SK-N-SH (cell line): ENCODE measurements around the gene PIGM. TPM values are rescaled to one million over a fixed set of nuclear protein-coding genes. Genes with fewer than 3 reads are reported as not detected.

Source experiments
- CTCF ChIA-PET: fragments of 300-600, 350-600 bp; formaldehyde crosslinking; extraction: SDS; loops from one replicate; lab custom pipeline; 2021; lab: Yijun Ruan, JAX
- POLR2A ChIA-PET: fragments of 350-600 bp; sonication (Branson Sonifier 250); formaldehyde crosslinking; extraction: SDS; loops from one replicate; lab custom pipeline; 2020; ENCODE audit warnings: antibody characterized with exemption, inconsistent platforms; lab: Yijun Ruan, JAX
- DNase-seq: peaks from one replicate; pipeline ENCODE4 v3.0.0; 2012
- H2AFZ ChIP-seq: fragments of 200-600 bp; sonication (generic); 2 replicates; pipeline ENCODE4 v1.8.1; 2016; ENCODE audit warnings: antibody characterized with exemption, mild to moderate bottlenecking, low read depth
- H3F3A ChIP-seq: fragments of 200-600 bp; sonication (generic); replicated peaks from 2 replicates; pipeline ENCODE3; 2016; ENCODE audit warnings: antibody characterized with exemption, mild to moderate bottlenecking; ENCODE audit not compliant: insufficient read depth
- H3K27ac ChIP-seq, 2 experiments: fragments of 200-500 bp in 1 of 2; fragments of 200-600 bp in 1 of 2; sonication (Bioruptor generic) in 1 of 2; sonication (generic), shearing (Covaris generic) in 1 of 2; 2 replicates each; pipeline versions ENCODE4 v1.5.1 to v1.6.1; 2014 to 2016; ENCODE audit warnings: low read depth in 2 of 2, inconsistent platforms in 1 of 2, low read length in 1 of 2, mild to moderate bottlenecking in 1 of 2, mixed read lengths in 1 of 2
- H3K27me3 ChIP-seq: fragments of 200-600 bp; sonication (generic), shearing (Covaris generic); 2 replicates; pipeline ENCODE4 v1.6.1; 2016; ENCODE audit warnings: mixed run types; ENCODE audit not compliant: insufficient read depth
- H3K36me3 ChIP-seq, 2 experiments: fragments of 200-500 bp in 1 of 2; fragments of 200-600 bp in 1 of 2; sonication (Bioruptor generic) in 1 of 2; sonication (generic) in 1 of 2; replicated peaks in 1 of 2; 2 replicates each; pipeline versions ENCODE3 to v1.5.1; 2014 to 2016; ENCODE audit warnings: low read length in 1 of 2, mild to moderate bottlenecking in 1 of 2; ENCODE audit not compliant: insufficient read depth in 2 of 2, control insufficient read depth in 1 of 2
- H3K4me1 ChIP-seq, 2 experiments: fragments of 200-500 bp in 1 of 2; fragments of 200-600 bp in 1 of 2; sonication (Bioruptor generic) in 1 of 2; sonication (generic), shearing (Covaris generic) in 1 of 2; 2 replicates each; pipeline versions ENCODE4 v1.5.1 to v1.6.1; 2014 to 2016; ENCODE audit warnings: low read depth in 1 of 2, low read length in 1 of 2, mixed run types in 1 of 2; ENCODE audit not compliant: insufficient read depth in 2 of 2, control insufficient read depth in 1 of 2
- H3K4me2 ChIP-seq: fragments of 200-600 bp; sonication (generic), shearing (Covaris generic); 2 replicates; pipeline ENCODE4 v1.6.1; 2017; ENCODE audit warnings: mixed run types
- H3K4me3 ChIP-seq, 2 experiments: fragments of 200-500 bp in 1 of 2; fragments of 200-600 bp in 1 of 2; sonication (Bioruptor generic) in 1 of 2; sonication (generic), shearing (Covaris generic) in 1 of 2; 2 replicates each; pipeline versions ENCODE4 v1.5.1 to v1.8.1; 2014 to 2016; ENCODE audit warnings: low read depth in 2 of 2, inconsistent platforms in 1 of 2, low read length in 1 of 2, mild to moderate bottlenecking in 1 of 2, mixed read lengths in 1 of 2, moderate library complexity in 1 of 2
- H3K79me2 ChIP-seq: fragments of 200-600 bp; sonication (generic); 2 replicates; pipeline ENCODE4 v1.8.1; 2017; ENCODE audit warnings: mild to moderate bottlenecking; ENCODE audit not compliant: insufficient read depth
- H3K9ac ChIP-seq: fragments of 200-600 bp; sonication (generic); 2 replicates; pipeline ENCODE4 v1.6.1; 2017; ENCODE audit warnings: mixed run types
- H3K9me2 ChIP-seq: fragments of 200-600 bp; sonication (generic); 2 replicates; pipeline ENCODE4 v1.6.1; 2017; ENCODE audit warnings: mixed run types
- H3K9me3 ChIP-seq: fragments of 200-600 bp; sonication (generic); 2 replicates; pipeline ENCODE4 v1.6.1; 2017; ENCODE audit warnings: mixed run types, mild to moderate bottlenecking, moderate library complexity
- H4K20me1 ChIP-seq: fragments of 200-600 bp; sonication (generic); 2 replicates; pipeline ENCODE4 v1.6.1; 2017; ENCODE audit warnings: mild to moderate bottlenecking, mixed run types; ENCODE audit not compliant: insufficient read depth
- CHD2 ChIP-seq: fragments of 150-350 bp; IDR thresholded peaks from 2 replicates; pipeline ENCODE4 v1.6.1; 2018; ENCODE audit warnings: low read length; ENCODE audit not compliant: partially characterized antibody
- FOSL2 ChIP-seq: IDR thresholded peaks from 2 replicates; pipeline ENCODE4 v1.4.0; 2012; ENCODE audit warnings: low read depth, mild to moderate bottlenecking, moderate library complexity, borderline replicate concordance
- GATA2 ChIP-seq: sonication (generic); formaldehyde crosslinking; IDR thresholded peaks from 2 replicates; pipeline ENCODE4 v1.5.0; 2020; ENCODE audit warnings: mild to moderate bottlenecking, missing genetic modification reagents
- IRF3 ChIP-seq: fragments of 150-350 bp; IDR thresholded peaks from 2 replicates; pipeline ENCODE4 v1.6.1; 2016; ENCODE audit warnings: mild to moderate bottlenecking, low read depth, low read length
- JUND ChIP-seq: IDR thresholded peaks from 2 replicates; pipeline ENCODE4 v1.4.0; 2012
- MEF2A ChIP-seq: IDR thresholded peaks from 2 replicates; pipeline ENCODE4 v1.4.0; 2012; ENCODE audit warnings: low read depth, borderline replicate concordance
- NRF1 ChIP-seq: IDR thresholded peaks from 2 replicates; pipeline ENCODE4 v1.6.1; 2012; ENCODE audit warnings: low read depth, mild to moderate bottlenecking, low read length
- PBX3 ChIP-seq: IDR thresholded peaks from 2 replicates; pipeline ENCODE4; 2012
- POLR2AphosphoS5 ChIP-seq: IDR thresholded peaks from 2 replicates; pipeline ENCODE4 v1.6.1; 2012; ENCODE audit warnings: low read depth, low read length
- USF1 ChIP-seq: IDR thresholded peaks from 2 replicates; pipeline ENCODE4 v1.4.0; 2012; ENCODE audit warnings: low read depth, borderline replicate concordance
- YY1 ChIP-seq: IDR thresholded peaks from 2 replicates; pipeline ENCODE4 v1.4.0; 2012; ENCODE audit warnings: low read depth, mild to moderate bottlenecking
- WGBS: methylation state at CpG from one replicate; pipeline ENCODE4 v1.1.6; 2017; ENCODE audit warnings: low lambda C conversion rate; 5-methylcytosine and 5-hydroxymethylcytosine counted together
- polyA plus RNA-seq, 3 experiments: library from polyadenylated mRNA; depleted of rRNA; stranded (reverse); fragments of >200 nt; gene quantifications; 2 replicates each; pipeline ENCODE4 v1.2.3, GENCODE V29; 2012

Gene PIGM
- polyA plus RNA-seq, 1 of the 3 experiments (the other 2 are of a cell fraction): 4.0 TPM

GRCh38 chr1:160022330-160023310, 9.2 kb downstream of the PIGM start:
- WGBS: 38% methylated on average over 6 of the region's 6 CpGs
- POLR2A ChIA-PET: interaction anchor here (0.6 kb wide), 1 partner anchor 1326 kb away, joined by 3 read pairs; no protein-coding TSS in a partner anchor

More at GRCh38 chr1:160022330-160023310, 9.2 kb downstream of the PIGM start:
- Histone ChIP-seq H3K9ac (no peak overlapping the region), H3K27me3 (no peaks in the 10 kb centered on the region), H3K4me1 (peaks cover 5 to 12% of the 10 kb centered on the region in 2 experiments; a peak in 3 of 4 replicates), H3F3A (peaks cover 5% of the 10 kb centered on the region), H4K20me1 (no peaks in the 10 kb centered on the region), H3K79me2 (no peaks in the 10 kb centered on the region), H3K4me2 (no peak overlapping the region), H3K9me3 (no peaks in the 10 kb centered on the region), H3K36me3 (peaks cover 6 to 7% of the 10 kb centered on the region in 2 experiments), H2AFZ (no peak overlapping the region), H3K27ac (no peak overlapping the region), H3K9me2 (no peaks in the 10 kb centered on the region), H3K4me3 (no peak overlapping the region)
- no peak for DNase-seq
- CTCF ChIA-PET: interaction anchor here (0.6 to 4.1 kb wide), 9 partner anchors 16 to 224 kb away, joined by 3 to 67 read pairs (median 3); partner anchors contain the start of gene IGSF8
- no peak for TF ChIP-seq JUND
- no peak for TF ChIP-seq YY1
- TF ChIP-seq FOSL2: no peak
- TF ChIP-seq IRF3: no peak
- TF ChIP-seq MEF2A: no peak
- no peak for TF ChIP-seq CHD2
- TF ChIP-seq POLR2AphosphoS5: no peak
- TF ChIP-seq PBX3: no peak
- TF ChIP-seq GATA2 (CRISPR knock-in tag): no peak
- no peak for TF ChIP-seq NRF1
- TF ChIP-seq USF1: no peak
